ENCODE results near the gene SLC6A18.

Gene SLC6A18

DNA sequence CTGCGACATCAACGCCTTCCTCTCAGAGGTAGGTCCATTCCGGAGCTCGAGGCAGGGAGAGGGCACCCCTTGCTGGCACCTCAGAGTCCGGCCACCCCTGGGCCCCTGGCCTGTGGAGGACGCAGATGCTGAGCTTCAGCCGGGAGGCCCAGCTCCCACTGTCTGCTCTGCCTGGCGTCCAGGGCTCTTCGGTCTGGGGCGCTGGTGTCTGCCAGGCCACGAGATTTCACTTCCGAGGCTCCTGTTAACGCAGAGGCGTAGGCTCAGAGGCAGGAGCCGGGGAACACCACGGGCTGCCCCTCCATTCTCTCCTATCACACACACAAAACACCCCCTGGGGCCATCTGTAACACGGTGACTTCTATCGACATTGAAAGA lies 8.3 kb upstream of the SLC6A18 start:
- no peak overlapping the region for H3K4me3 ChIP-seq (ENCODE audit: low read depth, low read length)
- TF ChIP-seq, protein P1, sequence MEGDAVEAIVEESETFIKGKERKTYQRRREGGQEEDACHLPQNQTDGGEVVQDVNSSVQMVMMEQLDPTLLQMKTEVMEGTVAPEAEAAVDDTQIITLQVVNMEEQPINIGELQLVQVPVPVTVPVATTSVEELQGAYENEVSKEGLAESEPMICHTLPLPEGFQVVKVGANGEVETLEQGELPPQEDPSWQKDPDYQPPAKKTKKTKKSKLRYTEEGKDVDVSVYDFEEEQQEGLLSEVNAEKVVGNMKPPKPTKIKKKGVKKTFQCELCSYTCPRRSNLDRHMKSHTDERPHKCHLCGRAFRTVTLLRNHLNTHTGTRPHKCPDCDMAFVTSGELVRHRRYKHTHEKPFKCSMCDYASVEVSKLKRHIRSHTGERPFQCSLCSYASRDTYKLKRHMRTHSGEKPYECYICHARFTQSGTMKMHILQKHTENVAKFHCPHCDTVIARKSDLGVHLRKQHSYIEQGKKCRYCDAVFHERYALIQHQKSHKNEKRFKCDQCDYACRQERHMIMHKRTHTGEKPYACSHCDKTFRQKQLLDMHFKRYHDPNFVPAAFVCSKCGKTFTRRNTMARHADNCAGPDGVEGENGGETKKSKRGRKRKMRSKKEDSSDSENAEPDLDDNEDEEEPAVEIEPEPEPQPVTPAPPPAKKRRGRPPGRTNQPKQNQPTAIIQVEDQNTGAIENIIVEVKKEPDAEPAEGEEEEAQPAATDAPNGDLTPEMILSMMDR (IDR thresholded peaks at IDR 0.05; ENCODE audit: borderline replicate concordance, insufficient read depth, low read depth, low read length): no peak

DNA sequence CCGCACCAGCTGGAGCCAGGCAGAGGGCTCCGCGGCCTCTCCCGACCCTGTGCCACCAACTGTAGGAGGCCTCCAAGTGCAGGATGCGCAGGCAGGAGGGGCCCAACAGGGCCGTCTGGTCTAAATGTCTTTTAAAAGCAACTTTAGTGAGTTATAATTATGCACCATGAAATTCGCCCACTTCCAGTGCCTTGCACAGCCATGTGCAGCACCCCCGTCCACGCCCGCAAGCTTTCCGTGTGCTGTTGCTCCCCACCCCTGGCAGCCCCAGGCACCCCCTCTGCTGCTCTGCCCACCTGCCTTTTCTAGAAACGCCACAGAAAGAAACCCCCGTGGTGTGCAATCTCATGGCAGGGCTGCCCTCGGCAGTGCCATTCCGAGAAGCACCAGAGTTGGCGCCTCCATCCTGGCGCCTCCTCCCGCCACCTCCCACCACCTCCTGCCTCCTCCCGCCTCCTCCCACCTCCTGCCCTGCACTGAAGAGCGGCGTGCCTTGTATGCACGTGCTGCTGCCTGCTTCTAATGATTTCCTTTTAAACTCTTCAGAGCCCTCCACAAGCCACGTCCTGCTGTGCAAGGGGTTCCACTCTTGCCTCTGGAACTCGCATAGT lies 7.5 kb upstream of the SLC6A18 start:
- no peak overlapping the region for H3K4me3 ChIP-seq (ENCODE audit: low read depth, low read length)
- TF ChIP-seq, protein P1 (IDR thresholded peaks at IDR 0.05; ENCODE audit: borderline replicate concordance, insufficient read depth, low read depth, low read length): no peak

DNA sequence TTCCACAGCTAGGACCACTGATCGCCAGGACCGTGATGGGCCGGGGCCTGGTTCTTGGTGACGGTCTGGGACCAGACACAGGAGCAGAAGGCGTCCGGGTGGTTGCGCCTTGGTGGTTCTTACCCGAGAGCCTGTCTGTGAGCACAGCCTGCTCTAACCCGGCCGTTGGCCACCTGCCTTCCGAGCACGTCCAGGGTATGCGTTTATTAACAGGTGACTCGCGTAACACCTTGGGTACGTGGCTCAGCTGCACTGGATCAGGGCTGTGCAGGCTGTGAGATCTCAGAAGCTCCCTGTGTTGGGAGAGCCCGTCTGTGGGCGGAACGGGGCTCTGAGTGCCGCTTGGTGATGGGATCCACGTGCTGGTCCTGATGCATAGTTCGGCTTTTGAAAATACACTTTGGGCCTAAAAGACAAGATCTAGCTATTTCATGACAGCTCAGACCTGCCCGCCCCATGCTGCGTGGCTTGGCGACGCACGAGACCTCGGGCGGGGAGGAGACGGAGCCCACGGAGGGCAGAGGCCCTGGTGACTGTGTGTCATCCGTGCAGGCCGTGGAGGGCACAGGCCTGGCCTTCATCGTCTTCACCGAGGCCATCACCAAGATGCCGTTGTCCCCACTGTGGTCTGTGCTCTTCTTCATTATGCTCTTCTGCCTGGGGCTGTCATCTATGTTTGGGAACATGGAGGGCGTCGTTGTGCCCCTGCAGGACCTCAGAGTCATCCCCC lies 6.7 kb upstream of the SLC6A18 start:
- no peak overlapping the region for H3K4me3 ChIP-seq (ENCODE audit: low read depth, low read length)
- TF ChIP-seq, protein P1 (IDR thresholded peaks at IDR 0.05; ENCODE audit: borderline replicate concordance, insufficient read depth, low read depth, low read length): no peak

DNA sequence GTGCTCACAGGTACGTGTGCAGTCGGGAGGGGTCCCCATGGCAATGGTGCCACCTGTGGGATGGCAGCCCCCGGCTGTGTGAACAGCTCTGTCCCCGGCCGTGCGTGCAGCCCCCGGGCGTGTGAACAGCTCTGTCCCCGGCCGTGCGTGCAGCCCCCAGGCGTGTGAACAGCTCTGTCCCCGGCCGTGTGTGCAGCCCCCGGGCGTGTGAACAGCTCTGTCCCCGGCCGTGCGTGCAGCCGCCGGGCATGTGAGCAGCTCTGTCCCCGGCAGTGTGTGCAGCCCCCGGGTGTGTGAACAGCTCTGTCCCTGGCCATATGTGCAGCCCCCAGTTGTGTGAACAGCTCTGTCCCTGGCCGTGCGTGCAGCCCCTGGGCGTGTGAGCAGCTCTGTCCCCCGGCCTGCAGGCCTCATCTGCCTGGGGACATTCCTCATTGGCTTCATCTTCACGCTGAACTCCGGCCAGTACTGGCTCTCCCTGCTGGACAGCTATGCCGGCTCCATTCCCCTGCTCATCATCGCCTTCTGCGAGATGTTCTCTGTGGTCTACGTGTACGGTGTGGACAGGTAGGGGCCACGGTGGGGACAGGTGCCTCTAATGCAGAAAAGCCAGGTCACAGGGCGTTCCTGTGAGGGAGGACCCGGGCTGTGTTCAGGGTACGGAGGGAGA lies 5.9 kb upstream of the SLC6A18 start:
- TF ChIP-seq, protein P1 (IDR thresholded peaks at IDR 0.05; ENCODE audit: borderline replicate concordance, insufficient read depth, low read depth, low read length): no peak
- no peak overlapping the region for H3K4me3 ChIP-seq (ENCODE audit: low read depth, low read length)

DNA sequence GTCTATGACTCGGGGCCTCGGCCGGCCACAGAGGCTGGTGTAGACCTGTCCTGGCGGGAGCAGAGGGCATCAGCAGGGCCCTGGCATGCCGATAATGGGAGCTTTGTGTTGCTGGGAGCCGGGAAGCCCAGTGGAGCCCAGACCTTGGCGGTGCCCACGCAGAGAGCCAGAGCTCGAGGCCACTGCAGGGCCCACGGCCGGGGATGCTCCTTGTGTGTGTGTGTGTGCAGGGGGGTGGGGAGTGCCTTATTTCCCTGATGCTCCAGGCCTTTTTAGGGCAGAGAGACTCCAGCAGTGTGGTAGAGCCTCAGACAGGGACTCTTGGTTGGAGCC lies 5.4 kb upstream of the SLC6A18 start:
- H3K4me3 ChIP-seq (ENCODE audit: low read depth, low read length): no peak overlapping the region
- TF ChIP-seq, protein P1 (IDR thresholded peaks at IDR 0.05; ENCODE audit: borderline replicate concordance, insufficient read depth, low read depth, low read length): no peak

DNA sequence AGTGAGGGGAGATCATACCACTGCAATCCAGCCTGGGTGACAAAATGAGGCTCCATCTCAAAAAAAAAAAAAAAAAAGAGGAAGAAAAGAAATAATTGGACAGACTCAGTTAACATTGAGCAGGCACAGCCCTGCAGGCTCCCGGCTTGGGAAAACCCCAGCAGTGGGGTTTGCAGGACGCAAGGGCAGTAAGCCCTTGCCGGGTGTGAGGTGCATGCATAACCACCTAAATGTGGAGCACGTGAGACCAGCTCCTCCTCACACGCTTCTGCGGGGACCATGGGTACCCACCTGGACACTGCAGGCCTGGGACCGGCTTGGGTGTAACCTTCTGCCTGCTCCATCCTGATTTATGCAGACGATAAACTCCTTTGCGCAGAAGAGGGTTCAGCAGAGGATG lies 4.8 kb upstream of the SLC6A18 start:
- H3K4me3 ChIP-seq (ENCODE audit: low read depth, low read length): no peak overlapping the region
- TF ChIP-seq, protein P1 (IDR thresholded peaks at IDR 0.05; ENCODE audit: borderline replicate concordance, insufficient read depth, low read depth, low read length): no peak

DNA sequence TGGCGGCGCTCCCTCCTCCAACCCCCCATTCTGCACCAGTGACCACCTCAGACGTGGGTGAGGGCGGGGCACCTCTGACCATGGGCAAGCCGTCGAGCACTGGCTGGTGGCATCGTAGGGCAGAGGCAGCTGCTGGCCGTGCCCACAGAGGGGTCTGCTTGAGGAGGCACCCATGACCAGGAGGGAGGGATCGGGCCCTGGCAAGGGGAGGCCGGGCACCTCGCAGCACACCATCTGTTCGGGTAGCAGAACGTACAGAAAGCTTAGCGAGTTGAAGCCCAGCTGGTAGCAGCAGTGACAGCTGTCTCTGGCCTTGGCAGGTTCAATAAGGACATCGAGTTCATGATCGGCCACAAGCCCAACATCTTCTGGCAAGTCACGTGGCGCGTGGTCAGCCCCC lies 4.3 kb upstream of the SLC6A18 start:
- no peak overlapping the region for H3K4me3 ChIP-seq (ENCODE audit: low read depth, low read length)
- TF ChIP-seq, protein P1 (IDR thresholded peaks at IDR 0.05; ENCODE audit: borderline replicate concordance, insufficient read depth, low read depth, low read length): no peak

Measured in GM12875 (cell line).